GM18502 (cell line): Measurements from ENCODE around the gene DCUN1D5.

Experiments
- ATAC-seq: cut with Tn5 transposase; IDR thresholded peaks from one replicate; pipeline ENCODE4 v1.9.1; 2021; ENCODE audit warnings: mild to moderate bottlenecking; ENCODE audit not compliant: unreplicated experiment, poor library complexity

DCUN1D5 gene

DNA sequence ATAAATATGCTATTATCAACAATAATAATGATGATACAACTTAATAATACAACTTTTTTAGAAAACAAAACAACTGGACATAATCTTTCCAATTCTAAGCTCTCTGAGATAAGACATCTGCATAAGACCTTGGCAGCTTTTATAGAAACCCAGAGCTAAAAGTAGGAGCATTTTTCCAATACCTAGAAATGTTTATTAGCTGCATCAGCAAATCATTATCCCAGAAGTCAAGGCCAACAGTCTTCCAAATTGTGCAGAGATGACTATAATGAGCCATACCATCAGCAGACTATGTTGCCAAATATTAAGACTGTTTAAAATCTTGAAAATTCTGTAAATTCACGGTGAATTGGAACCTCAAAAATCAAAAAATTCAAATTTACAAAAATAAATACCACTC is 30.3 kb downstream of the DCUN1D5 start:
- no peak for ATAC-seq

GRCh38 chr11:103055221-103055890 is 36.6 kb downstream of the DCUN1D5 start:
- peak; percentile 72 for ATAC-seq

GRCh38 chr11:103053997-103054396 is 38.0 kb downstream of the DCUN1D5 start:
- no peak for ATAC-seq

GRCh38 chr11:103051981-103052380 is 40.0 kb downstream of the DCUN1D5 start:
- ATAC-seq: no peak

GRCh38 chr11:103051151-103051801 is 40.7 kb downstream of the DCUN1D5 start:
- ATAC-seq: no peak

GRCh38 chr11:103050351-103050750 is 41.6 kb downstream of the DCUN1D5 start:
- no peak for ATAC-seq

GRCh38 chr11:103047837-103048236 is 44.1 kb downstream of the DCUN1D5 start:
- ATAC-seq: no peak

- ATAC-seq: no peak
Observed at GRCh38 chr11:103043826-103044678, 47.9 kb downstream of the DCUN1D5 start.

GRCh38 chr11:103042161-103042560 is 49.8 kb downstream of the DCUN1D5 start:
- ATAC-seq: no peak

GRCh38 chr11:103035791-103036434 is 56.0 kb downstream of the DCUN1D5 start:
- ATAC-seq: peak; percentile 98

- ATAC-seq: no peak
Observed at GRCh38 chr11:103035216-103035615, 56.7 kb downstream of the DCUN1D5 start.

DNA sequence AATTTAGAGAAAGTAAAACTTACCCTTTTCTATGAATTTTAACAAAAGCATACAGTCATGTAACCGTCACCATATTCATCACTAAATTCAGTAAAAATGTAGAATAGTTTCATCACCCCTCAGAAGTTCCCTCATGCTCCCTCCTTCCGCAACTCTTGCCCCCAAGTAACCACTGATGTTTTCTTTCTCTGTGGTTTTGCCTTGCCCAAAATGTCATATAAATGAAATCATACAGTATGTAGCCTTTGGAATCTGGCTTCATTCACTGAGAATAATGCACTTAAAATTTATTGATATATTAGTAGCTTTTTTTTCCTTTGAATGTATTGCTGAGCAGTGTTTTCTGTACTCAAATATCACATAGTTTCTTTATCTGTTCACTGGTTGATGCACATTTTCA is 60.1 kb downstream of the DCUN1D5 start:
- no peak for ATAC-seq

DNA sequence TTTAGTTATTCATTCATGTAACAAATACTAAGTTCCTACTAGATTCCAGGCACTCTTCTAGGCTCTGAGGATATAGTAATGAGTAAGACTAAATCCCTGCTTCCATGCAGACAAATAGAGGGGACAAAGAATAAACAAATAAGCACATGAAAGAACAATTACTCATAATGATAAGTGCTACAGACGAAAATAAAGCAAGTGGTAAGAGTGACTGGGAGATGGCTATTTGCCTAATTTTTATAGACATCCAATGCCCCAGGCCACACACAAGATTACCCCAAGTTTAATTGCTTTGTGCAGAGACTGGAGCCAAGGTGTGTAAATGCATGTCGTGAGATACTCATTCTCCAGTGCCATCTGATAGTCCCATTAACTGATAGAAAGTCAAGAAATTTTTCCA is 62.6 kb downstream of the DCUN1D5 start:
- no peak for ATAC-seq

DNA sequence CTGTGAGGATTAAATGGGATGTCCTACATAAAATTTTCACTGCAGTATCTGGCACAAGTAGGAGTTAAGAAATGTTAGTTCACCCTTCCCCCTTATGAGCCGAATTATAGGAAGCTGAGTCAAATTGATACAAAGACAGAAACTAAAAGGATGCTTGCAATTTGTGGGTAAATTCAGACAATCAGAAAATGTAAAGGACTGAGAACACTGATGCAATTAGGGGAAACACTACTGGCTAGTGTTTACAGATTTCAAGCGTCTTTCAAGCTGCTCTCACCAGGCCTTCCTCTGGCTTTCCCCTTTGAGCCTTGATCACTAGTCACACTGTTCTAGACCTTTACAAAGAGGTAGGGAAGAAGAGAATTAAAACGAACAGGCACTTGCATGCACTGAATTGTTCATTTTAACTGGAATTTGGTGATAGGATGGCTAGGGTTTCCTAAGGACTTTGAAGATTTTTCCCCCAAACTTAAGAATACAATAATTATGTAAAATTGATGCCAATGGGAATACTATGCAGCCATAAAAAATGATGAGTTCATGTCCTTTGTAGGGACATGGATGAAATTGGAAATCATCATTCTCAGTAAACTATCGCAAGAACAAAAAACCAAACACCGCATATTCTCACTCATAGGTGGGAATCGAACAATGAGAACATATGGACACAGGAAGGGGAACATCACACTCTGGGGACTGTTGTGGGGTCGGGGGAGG is 63.5 kb downstream of the DCUN1D5 start:
- peak; percentile 96 for ATAC-seq

DNA sequence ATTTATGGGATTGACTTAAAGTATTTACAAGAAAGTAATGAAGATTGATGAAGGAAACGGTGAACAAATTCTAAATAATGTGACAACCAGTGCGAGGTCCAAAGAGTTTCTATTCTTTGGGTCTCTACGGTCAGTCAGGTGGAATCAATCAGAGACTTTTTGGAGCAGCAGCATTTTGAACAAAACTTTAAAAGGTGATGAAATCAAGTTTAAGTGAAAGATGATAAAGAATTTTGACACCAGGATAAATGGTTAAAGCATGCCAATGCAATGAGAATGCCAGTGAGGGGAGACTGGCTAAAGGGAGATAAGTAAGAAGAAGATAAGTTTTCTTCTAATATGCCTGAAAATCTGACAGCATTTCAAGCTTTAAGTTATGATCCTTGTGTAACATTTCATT is 67.9 kb downstream of the DCUN1D5 start:
- no peak for ATAC-seq

GRCh38 chr11:103016031-103016430 is 75.9 kb downstream of the DCUN1D5 start:
- no peak for ATAC-seq

DNA sequence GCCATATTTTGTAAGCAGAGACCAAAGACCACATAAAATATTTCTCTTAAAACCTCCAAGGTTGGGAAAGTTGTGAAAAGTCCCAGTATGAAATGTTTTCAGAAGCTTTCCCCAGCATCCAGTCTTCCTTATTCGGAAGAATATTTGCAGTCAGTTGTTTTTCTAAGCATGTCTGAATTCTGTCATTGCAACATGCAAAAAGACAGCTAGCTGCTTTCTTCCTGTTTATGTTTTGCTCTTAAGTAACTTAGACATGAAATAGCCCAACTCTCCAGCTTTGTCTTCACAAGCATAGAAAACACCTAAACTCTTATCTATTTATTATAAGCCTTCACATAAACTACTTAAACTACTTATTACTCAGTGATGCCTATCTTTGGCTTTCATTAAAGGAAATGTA is 78.5 kb downstream of the DCUN1D5 start:
- ATAC-seq: no peak
